ENCODE measurements around the gene GAREM1.
"Not testable (repeated sequence)": the region's sequence is repeated elsewhere in the genome, so short reads cannot be mapped to it uniquely, and the experiment has no call there.

GAREM1 gene

DNA sequence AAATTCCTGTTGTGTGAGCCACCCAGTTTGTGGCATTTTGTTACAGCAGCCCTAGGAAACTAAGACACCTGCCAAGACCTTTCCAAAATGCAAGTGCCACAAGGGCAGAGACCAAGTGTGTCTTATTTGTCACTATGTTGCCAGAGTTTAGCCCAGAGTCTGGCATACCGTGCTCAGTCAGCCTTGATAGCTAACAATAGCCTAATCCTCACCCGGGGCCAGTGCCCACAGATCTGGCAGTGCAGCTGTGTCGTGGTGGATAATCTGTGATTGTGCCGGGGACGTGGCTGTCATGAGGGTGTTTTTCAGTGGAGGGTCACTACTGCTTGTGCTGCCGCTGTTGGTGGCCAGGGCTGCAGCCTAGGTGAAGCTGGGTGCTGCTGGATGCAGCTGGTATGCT is 227.3 kb downstream of the GAREM1 start:
- no peaks in the 10 kb centered on the region for H3K36me3 ChIP-seq (ENCODE audit: insufficient read depth, low read length)
- H3K27ac ChIP-seq (ENCODE audit: low read depth, low read length): no peak overlapping the region
- H3K4me3 ChIP-seq (ENCODE audit: low read depth, low read length): no peak overlapping the region
- H3K27me3 ChIP-seq (ENCODE audit: insufficient read depth, low read length): peaks cover 57% of the 10 kb centered on the region
- H3K79me2 ChIP-seq (ENCODE audit: control insufficient read depth, insufficient read depth, low read length, unreplicated experiment): no peaks in the 10 kb centered on the region
- no peaks in the 10 kb centered on the region for H3K4me1 ChIP-seq (ENCODE audit: control insufficient read depth, insufficient read depth, low read length, unreplicated experiment)
- H2AFZ ChIP-seq (ENCODE audit: low read length, unreplicated experiment): no peak overlapping the region

DNA sequence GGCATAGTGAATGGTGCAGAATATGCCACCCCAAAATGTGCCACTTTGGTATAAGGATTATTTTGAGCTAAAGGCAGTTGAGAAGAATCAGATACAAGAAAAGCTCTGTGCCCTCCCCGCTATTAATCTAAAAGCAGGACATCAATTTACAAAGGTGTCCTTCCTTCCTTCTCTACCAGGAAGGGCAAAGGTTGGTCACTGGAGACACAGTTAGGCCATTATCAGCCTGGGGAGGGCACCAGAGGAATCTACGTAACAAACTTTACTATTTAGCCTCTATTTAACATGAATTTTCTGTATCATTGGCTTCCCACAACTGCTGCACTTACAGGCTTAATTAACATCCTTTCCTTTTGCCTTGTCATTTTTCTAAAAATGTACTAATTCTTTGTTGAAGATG is 228.3 kb downstream of the GAREM1 start:
- H3K27ac ChIP-seq (ENCODE audit: low read depth, low read length): no peak overlapping the region
- H2AFZ ChIP-seq (ENCODE audit: low read length, unreplicated experiment): no peak overlapping the region
- H3K4me3 ChIP-seq (ENCODE audit: low read depth, low read length): no peak overlapping the region
- H3K79me2 ChIP-seq (ENCODE audit: control insufficient read depth, insufficient read depth, low read length, unreplicated experiment): no peaks in the 10 kb centered on the region
- no peaks in the 10 kb centered on the region for H3K4me1 ChIP-seq (ENCODE audit: control insufficient read depth, insufficient read depth, low read length, unreplicated experiment)
- no peaks in the 10 kb centered on the region for H3K36me3 ChIP-seq (ENCODE audit: insufficient read depth, low read length)
- peaks cover 61% of the 10 kb centered on the region for H3K27me3 ChIP-seq (ENCODE audit: insufficient read depth, low read length)

DNA sequence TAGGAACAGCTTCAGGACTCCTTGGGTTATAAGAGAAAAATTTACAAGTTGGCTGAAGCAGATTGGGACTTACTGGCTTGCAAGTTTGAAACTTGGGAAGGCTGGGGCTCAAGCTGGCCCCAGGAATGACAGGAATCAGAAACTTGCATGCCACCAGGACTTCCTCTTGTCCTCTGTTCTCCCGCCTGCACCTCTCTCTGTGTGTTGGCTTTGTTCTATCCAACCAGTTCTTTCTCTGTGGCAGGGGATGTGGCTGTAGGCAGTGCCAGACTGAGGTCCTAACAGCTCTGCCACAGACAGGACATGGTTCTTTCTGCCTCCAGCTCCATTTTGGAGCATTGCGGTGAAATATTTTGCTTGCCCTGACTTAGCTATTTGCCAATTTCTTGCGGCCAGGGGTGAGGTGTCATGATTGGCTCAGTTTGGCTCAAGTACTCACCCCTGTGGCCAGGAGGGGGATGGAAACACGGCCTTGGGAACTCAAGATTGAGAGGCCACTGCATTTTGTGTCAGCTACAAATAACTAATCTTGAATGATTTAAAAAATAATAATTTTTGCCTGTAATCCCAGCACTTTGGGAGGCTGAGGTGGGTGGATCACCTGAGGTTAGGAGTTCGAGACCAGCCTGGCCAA is 231.9 kb downstream of the GAREM1 start:
- H3K27me3 ChIP-seq (ENCODE audit: insufficient read depth, low read length): peaks cover 45% of the 10 kb centered on the region
- no peak overlapping the region for H2AFZ ChIP-seq (ENCODE audit: low read length, unreplicated experiment)
- H3K27ac ChIP-seq (ENCODE audit: low read depth, low read length): no peak overlapping the region

DNA sequence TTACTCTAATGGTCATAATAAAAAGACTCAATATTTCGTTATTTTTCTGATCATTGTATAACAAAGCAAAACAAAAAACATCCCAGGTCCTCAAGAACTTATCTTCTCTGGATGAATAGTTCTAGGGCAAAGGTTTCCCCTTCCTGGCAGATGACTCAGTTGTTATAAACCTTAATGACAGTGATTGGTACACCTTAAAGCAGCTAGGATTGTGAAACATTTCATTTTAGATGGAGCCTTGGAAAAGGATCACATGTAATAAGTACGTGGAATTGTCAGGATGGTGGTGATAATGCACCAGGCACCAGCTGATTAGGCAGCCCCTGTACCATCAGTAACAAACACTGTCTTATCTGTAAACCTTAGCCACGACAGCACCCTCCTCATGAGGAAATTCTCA is 233.6 kb downstream of the GAREM1 start:
- H3K27me3 ChIP-seq (ENCODE audit: insufficient read depth, low read length): peaks cover 28% of the 10 kb centered on the region
- H3K79me2 ChIP-seq (ENCODE audit: control insufficient read depth, insufficient read depth, low read length, unreplicated experiment): no peaks in the 10 kb centered on the region
- H3K4me3 ChIP-seq (ENCODE audit: low read depth, low read length): no peak overlapping the region
- no peak overlapping the region for H2AFZ ChIP-seq (ENCODE audit: low read length, unreplicated experiment)
- no peaks in the 10 kb centered on the region for H3K4me1 ChIP-seq (ENCODE audit: control insufficient read depth, insufficient read depth, low read length, unreplicated experiment)
- no peaks in the 10 kb centered on the region for H3K36me3 ChIP-seq (ENCODE audit: insufficient read depth, low read length)
- no peak overlapping the region for H3K27ac ChIP-seq (ENCODE audit: low read depth, low read length)

More for the DNA sequence above, 231.9 kb downstream of the GAREM1 start:
- H3K4me1 ChIP-seq (ENCODE audit: control insufficient read depth, insufficient read depth, low read length, unreplicated experiment): no peaks in the 10 kb centered on the region
- no peaks in the 10 kb centered on the region for H3K36me3 ChIP-seq (ENCODE audit: insufficient read depth, low read length)
- H3K79me2 ChIP-seq (ENCODE audit: control insufficient read depth, insufficient read depth, low read length, unreplicated experiment): no peaks in the 10 kb centered on the region
- no peak overlapping the region for H3K4me3 ChIP-seq (ENCODE audit: low read depth, low read length)

DNA sequence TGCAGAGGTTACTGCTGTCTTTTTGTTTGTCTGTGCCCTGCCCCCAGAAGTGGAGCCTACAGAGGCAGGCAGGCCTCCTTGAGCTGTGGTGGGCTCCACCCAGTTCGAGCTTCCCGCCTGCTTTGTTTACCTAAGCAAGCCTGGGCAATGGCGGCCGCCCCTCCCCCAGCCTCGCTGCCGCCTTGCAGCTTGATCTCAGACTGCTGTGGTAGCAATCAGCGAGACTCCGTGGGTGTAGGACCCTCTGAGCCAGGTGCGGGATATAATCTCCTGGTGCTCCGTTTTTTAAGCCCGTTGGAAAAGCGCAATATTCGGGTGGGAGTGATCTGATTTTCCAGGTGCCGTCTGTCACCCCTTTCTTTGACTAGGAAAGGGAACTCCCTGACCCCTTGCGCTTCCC is 237.3 kb downstream of the GAREM1 start:
- H3K4me3 ChIP-seq (ENCODE audit: low read depth, low read length); H3K36me3 ChIP-seq (ENCODE audit: insufficient read depth, low read length); H3K79me2 ChIP-seq (ENCODE audit: control insufficient read depth, insufficient read depth, low read length, unreplicated experiment); H3K27ac ChIP-seq (ENCODE audit: low read depth, low read length); H3K4me1 ChIP-seq (ENCODE audit: control insufficient read depth, insufficient read depth, low read length, unreplicated experiment); H2AFZ ChIP-seq (ENCODE audit: low read length, unreplicated experiment); H3K27me3 ChIP-seq (ENCODE audit: insufficient read depth, low read length): not testable (repeated sequence)

DNA sequence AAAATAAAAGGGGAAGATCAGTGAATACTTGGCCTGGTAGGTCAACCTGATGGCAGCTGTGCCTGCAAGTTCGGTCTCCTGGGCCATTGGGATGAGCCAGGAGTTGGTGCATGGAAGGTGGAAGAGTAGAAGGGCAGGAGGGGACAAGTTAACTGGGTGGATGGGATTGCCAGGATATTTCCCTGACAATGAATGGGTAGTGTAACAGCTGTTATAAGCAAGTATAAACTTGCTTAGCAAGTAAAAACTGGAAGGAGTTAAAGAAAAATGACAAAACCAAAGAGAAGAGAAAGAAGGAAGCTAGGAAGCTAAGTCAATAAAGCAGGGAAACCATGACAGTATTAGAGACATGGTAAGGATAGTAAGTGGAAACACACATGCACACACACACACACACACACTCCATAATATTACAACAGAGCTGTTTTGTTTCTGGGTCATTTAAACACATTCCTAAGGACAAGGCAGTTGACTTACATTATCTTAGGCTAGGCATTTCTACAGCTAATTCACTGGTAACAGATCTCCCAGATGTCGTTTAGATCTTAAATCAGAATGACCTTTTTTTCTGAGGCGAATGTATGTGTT is 251.2 kb downstream of the GAREM1 start:
- no peaks in the 10 kb centered on the region for H3K36me3 ChIP-seq (ENCODE audit: insufficient read depth, low read length)
- no peaks in the 10 kb centered on the region for H3K4me1 ChIP-seq (ENCODE audit: control insufficient read depth, insufficient read depth, low read length, unreplicated experiment)
- no peak overlapping the region for H2AFZ ChIP-seq (ENCODE audit: low read length, unreplicated experiment)
- no peaks in the 10 kb centered on the region for H3K79me2 ChIP-seq (ENCODE audit: control insufficient read depth, insufficient read depth, low read length, unreplicated experiment)
- H3K27ac ChIP-seq (ENCODE audit: low read depth, low read length): no peak overlapping the region
- no peak overlapping the region for H3K4me3 ChIP-seq (ENCODE audit: low read depth, low read length)
- H3K27me3 ChIP-seq (ENCODE audit: insufficient read depth, low read length): peaks cover 9% of the 10 kb centered on the region; the same call in 1 of the 2 replicates

DNA sequence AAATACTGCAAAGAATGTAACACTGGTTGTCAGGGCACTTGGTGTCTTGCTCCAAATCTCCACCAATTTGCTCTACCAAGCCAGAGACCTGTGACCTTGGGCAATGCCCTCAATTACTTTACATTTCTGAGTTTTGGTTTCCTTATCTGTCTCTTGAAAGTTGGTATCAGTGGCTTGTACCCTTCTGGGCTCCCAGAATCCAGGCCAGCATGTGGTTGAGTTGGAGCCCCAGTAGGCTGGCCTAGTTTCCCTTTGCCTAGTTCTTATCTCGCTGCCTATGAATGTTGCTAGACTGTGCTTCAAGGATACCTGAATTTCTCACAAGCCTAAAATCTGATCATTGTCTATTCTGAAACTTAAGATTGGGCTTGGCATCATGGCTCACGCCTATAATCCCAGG is 254.3 kb downstream of the GAREM1 start:
- Histone ChIP-seq H3K4me1 (ENCODE audit: control insufficient read depth, insufficient read depth, low read length, unreplicated experiment) (no peaks in the 10 kb centered on the region), H3K79me2 (ENCODE audit: control insufficient read depth, insufficient read depth, low read length, unreplicated experiment) (no peaks in the 10 kb centered on the region), H3K4me3 (ENCODE audit: low read depth, low read length) (no peak overlapping the region), H2AFZ (ENCODE audit: low read length, unreplicated experiment) (no peak overlapping the region), H3K36me3 (ENCODE audit: insufficient read depth, low read length) (no peaks in the 10 kb centered on the region), H3K27ac (ENCODE audit: low read depth, low read length) (no peak overlapping the region), H3K27me3 (ENCODE audit: insufficient read depth, low read length) (peaks cover 17% of the 10 kb centered on the region; the same call in 1 of the 2 replicates)

DNA sequence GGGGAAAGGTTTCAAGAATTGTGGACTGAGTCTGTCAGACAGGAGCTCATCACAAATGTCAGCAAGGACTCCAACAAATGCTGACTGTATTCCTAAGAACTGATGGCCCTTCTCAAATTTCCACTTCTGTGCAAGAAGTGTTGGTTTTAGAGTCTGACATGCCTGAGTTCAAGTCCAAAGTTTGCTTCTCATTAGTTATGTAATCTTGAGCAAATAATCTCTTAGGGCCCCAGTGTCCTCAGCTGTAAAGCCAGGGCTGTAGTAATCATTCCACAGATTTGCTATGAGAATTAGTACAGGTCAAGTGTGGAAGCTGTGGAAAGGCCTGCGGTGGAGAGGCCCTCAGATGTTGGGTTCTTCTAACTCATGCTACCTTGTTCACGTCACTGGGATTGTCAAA is 257.0 kb downstream of the GAREM1 start:
- Histone ChIP-seq H3K27me3 (ENCODE audit: insufficient read depth, low read length) (peaks cover 17% of the 10 kb centered on the region; the same call in 1 of the 2 replicates), H3K4me1 (ENCODE audit: control insufficient read depth, insufficient read depth, low read length, unreplicated experiment) (no peaks in the 10 kb centered on the region), H3K79me2 (ENCODE audit: control insufficient read depth, insufficient read depth, low read length, unreplicated experiment) (no peaks in the 10 kb centered on the region), H3K36me3 (ENCODE audit: insufficient read depth, low read length) (no peaks in the 10 kb centered on the region), H3K4me3 (ENCODE audit: low read depth, low read length) (no peak overlapping the region), H3K27ac (ENCODE audit: low read depth, low read length) (no peak overlapping the region), H2AFZ (ENCODE audit: low read length, unreplicated experiment) (no peak overlapping the region)
